H1 (cell line): ENCODE measurements around the gene TAF15. TPM values are rescaled to one million over a fixed set of nuclear protein-coding genes. Genes with fewer than 3 reads are reported as not detected.

ENCODE experiments used
- E2F6 ChIP-seq: IDR thresholded peaks from 2 replicates; pipeline ENCODE4 v1.6.1; 2012; ENCODE audit warnings: inconsistent platforms
- ZNF274 ChIP-seq: IDR thresholded peaks from 2 replicates; pipeline ENCODE4 v1.7.0; 2012; ENCODE audit warnings: low read length, borderline replicate concordance; ENCODE audit errors: extremely low read depth
- polyA plus RNA-seq, 7 experiments: library from polyadenylated mRNA; depleted of rRNA in 3 of 7; stranded (reverse) in 5 of 7; unstranded in 2 of 7; fragments of >200 nt in 5 of 7; fragments of 200-250 nt in 2 of 7; gene quantifications; 1 replicate in 5 of 7; 2 replicates in 1 of 7; 4 replicates in 1 of 7; pipeline versions ENCODE4 v1.2.1 to v1.2.3, GENCODE V29; 2011 to 2013; ENCODE audit warnings: missing spikeins in 2 of 7, mixed read lengths in 2 of 7
- total RNA-seq: library from RNA; stranded (reverse); fragmentation: NEBNext Ultra II Directional; extraction: Animal tissue kit (Norgen Biotek cat#: 25700); gene quantifications from 2 replicates; pipeline ENCODE4 v1.2.1, GENCODE V29; 2021
- TF ChIP-seq, protein P1 (sequence below): fragments of 300-600 bp; sonication (generic); IDR thresholded peaks from 2 replicates; pipeline ENCODE4 v1.7.1; 2012; ENCODE audit warnings: low read length, moderate library complexity, mild to moderate bottlenecking, inconsistent platforms; ENCODE audit not compliant: insufficient replicate concordance

The TAF15 gene
- total and polyA plus RNA-seq, 2 of the 8 experiments (the other 6 are each of a cell fraction or from before 2014, with no cell fraction given) = 80.1 to 338 TPM

GRCh38 chr17:35867574-35867973 is 58.3 kb downstream of the TAF15 start (continued):
- TF ChIP-seq, protein P1, sequence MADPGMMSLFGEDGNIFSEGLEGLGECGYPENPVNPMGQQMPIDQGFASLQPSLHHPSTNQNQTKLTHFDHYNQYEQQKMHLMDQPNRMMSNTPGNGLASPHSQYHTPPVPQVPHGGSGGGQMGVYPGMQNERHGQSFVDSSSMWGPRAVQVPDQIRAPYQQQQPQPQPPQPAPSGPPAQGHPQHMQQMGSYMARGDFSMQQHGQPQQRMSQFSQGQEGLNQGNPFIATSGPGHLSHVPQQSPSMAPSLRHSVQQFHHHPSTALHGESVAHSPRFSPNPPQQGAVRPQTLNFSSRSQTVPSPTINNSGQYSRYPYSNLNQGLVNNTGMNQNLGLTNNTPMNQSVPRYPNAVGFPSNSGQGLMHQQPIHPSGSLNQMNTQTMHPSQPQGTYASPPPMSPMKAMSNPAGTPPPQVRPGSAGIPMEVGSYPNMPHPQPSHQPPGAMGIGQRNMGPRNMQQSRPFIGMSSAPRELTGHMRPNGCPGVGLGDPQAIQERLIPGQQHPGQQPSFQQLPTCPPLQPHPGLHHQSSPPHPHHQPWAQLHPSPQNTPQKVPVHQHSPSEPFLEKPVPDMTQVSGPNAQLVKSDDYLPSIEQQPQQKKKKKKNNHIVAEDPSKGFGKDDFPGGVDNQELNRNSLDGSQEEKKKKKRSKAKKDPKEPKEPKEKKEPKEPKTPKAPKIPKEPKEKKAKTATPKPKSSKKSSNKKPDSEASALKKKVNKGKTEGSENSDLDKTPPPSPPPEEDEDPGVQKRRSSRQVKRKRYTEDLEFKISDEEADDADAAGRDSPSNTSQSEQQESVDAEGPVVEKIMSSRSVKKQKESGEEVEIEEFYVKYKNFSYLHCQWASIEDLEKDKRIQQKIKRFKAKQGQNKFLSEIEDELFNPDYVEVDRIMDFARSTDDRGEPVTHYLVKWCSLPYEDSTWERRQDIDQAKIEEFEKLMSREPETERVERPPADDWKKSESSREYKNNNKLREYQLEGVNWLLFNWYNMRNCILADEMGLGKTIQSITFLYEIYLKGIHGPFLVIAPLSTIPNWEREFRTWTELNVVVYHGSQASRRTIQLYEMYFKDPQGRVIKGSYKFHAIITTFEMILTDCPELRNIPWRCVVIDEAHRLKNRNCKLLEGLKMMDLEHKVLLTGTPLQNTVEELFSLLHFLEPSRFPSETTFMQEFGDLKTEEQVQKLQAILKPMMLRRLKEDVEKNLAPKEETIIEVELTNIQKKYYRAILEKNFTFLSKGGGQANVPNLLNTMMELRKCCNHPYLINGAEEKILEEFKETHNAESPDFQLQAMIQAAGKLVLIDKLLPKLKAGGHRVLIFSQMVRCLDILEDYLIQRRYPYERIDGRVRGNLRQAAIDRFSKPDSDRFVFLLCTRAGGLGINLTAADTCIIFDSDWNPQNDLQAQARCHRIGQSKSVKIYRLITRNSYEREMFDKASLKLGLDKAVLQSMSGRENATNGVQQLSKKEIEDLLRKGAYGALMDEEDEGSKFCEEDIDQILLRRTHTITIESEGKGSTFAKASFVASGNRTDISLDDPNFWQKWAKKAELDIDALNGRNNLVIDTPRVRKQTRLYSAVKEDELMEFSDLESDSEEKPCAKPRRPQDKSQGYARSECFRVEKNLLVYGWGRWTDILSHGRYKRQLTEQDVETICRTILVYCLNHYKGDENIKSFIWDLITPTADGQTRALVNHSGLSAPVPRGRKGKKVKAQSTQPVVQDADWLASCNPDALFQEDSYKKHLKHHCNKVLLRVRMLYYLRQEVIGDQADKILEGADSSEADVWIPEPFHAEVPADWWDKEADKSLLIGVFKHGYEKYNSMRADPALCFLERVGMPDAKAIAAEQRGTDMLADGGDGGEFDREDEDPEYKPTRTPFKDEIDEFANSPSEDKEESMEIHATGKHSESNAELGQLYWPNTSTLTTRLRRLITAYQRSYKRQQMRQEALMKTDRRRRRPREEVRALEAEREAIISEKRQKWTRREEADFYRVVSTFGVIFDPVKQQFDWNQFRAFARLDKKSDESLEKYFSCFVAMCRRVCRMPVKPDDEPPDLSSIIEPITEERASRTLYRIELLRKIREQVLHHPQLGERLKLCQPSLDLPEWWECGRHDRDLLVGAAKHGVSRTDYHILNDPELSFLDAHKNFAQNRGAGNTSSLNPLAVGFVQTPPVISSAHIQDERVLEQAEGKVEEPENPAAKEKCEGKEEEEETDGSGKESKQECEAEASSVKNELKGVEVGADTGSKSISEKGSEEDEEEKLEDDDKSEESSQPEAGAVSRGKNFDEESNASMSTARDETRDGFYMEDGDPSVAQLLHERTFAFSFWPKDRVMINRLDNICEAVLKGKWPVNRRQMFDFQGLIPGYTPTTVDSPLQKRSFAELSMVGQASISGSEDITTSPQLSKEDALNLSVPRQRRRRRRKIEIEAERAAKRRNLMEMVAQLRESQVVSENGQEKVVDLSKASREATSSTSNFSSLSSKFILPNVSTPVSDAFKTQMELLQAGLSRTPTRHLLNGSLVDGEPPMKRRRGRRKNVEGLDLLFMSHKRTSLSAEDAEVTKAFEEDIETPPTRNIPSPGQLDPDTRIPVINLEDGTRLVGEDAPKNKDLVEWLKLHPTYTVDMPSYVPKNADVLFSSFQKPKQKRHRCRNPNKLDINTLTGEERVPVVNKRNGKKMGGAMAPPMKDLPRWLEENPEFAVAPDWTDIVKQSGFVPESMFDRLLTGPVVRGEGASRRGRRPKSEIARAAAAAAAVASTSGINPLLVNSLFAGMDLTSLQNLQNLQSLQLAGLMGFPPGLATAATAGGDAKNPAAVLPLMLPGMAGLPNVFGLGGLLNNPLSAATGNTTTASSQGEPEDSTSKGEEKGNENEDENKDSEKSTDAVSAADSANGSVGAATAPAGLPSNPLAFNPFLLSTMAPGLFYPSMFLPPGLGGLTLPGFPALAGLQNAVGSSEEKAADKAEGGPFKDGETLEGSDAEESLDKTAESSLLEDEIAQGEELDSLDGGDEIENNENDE = no peak
- no peak for TF ChIP-seq ZNF274
- no peak for TF ChIP-seq E2F6
